GM12864 (cell line): Measurements from ENCODE around the gene BTK.
"Not testable (repeated sequence)": the region's sequence is repeated elsewhere in the genome, so short reads cannot be mapped to it uniquely, and the experiment has no call there.

Experiments used
- DNase-seq: peaks from one replicate; pipeline ENCODE4 v3.0.0-alpha.2; 2011; ENCODE audit warnings: low read depth
- H3K4me3 ChIP-seq: 2 replicates; pipeline ENCODE4 v1.5.1; 2011; ENCODE audit warnings: mild to moderate bottlenecking, low read depth, low read length, control low read depth
- TF ChIP-seq, protein P1 (sequence below): IDR thresholded peaks from 2 replicates; pipeline ENCODE4 v1.5.1; 2011; ENCODE audit warnings: low read depth, mild to moderate bottlenecking, moderate library complexity, low read length, control low read depth, inconsistent platforms; ENCODE audit errors: missing control alignments

Gene BTK

DNA sequence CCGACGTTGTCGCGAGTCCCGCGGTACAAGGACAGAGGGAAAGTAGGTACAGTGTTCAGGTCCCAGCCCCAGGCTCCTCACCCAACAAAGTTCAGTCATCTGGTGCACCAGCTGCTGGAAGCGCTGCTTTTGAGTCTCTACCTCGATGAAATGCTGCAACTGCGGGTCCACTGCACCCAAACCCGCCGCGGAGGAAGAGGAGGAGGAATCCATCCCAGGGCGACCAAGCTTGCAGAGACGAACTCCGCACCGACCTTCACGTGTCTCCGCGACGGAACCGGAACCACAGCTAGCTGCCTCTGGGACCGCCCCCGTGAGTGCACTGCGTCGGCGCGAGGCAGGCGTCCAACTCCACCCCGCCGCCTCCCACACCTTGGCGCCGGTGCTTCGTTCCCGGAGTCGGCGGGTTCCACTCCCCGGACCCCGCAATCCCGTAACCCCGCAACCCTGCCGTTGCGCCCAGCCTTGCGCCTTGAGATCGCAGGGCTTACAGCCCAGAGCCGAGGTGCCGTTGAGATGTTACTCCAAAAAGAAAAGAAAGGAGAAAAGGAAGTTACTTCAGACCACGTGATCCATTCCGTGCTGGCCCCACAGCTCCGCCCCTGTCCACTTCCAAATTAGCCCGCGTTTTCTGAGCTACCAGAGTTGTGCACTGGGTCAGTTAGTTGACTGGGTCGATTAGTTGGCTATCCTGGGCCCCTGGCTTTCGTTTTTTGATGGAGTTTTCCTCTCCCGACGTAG lies 37.4 kb downstream of the BTK start, which contains the start of gene TIMM8A:
Gene TIMM8A, minus strand, starts transcription at position 291 of the 741 bp plus-strand sequence. Its CDS starts 78 bp downstream, at position 213.
- TF ChIP-seq, protein P1, sequence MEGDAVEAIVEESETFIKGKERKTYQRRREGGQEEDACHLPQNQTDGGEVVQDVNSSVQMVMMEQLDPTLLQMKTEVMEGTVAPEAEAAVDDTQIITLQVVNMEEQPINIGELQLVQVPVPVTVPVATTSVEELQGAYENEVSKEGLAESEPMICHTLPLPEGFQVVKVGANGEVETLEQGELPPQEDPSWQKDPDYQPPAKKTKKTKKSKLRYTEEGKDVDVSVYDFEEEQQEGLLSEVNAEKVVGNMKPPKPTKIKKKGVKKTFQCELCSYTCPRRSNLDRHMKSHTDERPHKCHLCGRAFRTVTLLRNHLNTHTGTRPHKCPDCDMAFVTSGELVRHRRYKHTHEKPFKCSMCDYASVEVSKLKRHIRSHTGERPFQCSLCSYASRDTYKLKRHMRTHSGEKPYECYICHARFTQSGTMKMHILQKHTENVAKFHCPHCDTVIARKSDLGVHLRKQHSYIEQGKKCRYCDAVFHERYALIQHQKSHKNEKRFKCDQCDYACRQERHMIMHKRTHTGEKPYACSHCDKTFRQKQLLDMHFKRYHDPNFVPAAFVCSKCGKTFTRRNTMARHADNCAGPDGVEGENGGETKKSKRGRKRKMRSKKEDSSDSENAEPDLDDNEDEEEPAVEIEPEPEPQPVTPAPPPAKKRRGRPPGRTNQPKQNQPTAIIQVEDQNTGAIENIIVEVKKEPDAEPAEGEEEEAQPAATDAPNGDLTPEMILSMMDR: no peak
- DNase-seq: peak; percentile 34
- H3K4me3 ChIP-seq: peak within 1 kb of the TSS; percentile 80

DNA sequence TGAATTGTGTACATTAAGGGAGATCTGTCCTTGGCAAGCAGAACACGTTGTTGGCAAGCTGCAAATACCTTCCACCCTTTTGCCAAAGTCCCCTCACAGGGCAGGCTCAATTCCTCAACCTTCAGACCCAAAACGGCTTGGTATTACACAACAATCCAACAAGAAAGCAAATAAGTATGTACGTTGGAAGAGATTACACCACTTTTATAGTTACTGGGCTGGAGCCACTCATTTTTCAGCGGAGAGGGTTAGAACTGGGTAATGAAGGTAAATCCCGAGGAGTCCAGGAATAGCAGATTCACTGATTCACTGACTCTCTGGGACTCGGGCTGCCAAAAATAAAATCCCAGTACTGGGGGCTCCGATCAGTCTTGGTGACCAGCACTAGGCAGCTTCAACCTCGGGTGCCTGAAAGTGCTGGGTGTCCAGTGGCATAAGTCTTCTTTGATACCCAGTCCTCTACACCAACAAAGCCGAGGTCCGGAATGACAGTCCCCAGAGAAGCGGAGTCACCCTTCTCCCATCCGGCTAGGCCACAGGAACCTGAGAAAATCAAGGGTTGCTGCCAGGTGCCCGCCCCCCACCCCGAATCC lies 38.0 kb downstream of the BTK start:
- TF ChIP-seq, protein P1: no peak
- H3K4me3 ChIP-seq: peak overlapping the region; percentile 80
- no peak for DNase-seq

DNA sequence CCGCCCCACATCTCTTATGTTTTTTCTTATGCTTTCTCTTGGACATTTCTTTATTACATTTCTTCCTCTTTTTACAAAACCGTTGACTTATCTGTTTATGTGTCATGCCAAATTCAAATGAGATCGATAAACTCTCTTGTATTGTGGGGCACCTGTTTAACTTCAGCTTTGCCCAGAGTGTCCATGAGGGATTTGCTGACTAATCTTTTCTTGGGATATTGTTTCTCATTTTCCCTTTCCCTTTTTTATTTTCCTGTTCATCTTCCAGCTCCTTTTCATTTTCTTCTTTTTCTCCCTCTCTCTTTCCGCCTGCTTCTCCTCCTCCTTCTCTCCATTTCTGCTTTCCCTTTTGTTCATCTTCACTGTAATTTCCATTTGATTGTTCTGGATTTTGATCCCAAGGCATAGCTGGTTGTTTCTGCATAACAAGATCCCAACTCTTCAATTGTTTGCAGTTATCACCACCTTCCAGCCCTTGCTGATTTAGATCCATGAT lies 48.2 kb downstream of the BTK start:
- no peak for DNase-seq
- H3K4me3 ChIP-seq: no peak overlapping the region
- TF ChIP-seq, protein P1: no peak

DNA sequence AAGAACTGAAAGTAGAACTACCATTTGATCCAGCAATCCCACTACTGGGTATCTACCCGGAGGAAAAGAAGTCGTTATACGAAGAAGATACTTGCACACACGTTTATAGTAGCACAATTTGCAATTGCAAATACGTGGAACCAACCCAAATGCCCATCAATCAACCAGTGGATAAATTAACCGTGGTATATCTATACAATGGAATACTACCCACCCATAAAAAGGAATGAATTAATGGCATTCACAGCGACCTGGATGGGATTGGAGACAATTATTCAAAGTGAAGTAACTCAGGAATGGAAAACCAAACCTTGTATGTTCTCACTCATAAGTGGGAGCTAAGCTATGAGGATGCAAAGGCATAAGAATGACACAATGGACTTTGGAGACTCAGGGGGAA lies 51.7 kb downstream of the BTK start:
- not testable (repeated sequence) for DNase-seq, H3K4me3 ChIP-seq

DNA sequence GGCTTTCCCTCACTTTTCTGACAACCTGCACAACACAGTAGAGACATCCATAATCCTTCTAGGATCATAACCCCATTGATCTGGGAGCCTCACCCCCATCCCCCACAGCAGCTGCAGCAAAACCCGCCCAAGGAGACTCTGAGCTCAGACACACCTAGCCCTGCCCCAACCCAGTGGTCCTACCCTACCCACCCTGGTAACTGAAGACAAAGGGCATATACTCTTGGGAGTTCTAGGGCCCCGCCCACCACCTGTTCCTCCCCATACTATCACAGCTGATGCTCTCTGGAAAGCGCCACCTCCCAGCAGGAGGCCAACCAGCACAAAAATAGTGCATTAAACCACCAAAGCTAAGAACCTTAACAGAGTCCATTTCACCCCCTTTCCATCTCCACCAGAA lies 59.4 kb downstream of the BTK start:
- DNase-seq: not testable (repeated sequence)

DNA sequence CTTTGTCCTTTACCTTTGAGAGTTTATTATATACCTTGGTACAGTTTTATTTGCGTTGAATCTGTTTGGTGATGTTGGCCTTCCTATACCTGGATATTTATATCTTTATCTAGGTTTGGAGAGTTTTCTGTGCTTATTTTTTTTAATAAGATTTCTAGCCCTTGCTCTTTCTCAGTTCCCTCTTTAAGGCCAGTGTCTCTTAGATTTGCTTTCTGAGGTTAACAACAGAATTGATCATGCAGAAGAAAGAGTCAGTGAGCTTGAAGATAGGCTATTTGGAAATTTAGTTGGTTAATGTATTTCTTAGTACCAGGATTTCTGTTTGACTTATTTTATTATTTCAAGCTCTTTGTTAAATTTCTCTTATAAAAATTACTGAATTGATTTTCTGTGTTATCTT lies 82.2 kb downstream of the BTK start:
- DNase-seq: no peak
- H3K4me3 ChIP-seq: no peak overlapping the region
- TF ChIP-seq, protein P1: no peak

More for the DNA sequence above, 59.4 kb downstream of the BTK start:
- not testable (repeated sequence) for H3K4me3 ChIP-seq
